ENCODE data around the gene CSGALNACT2. TPM values are rescaled to one million over a fixed set of nuclear protein-coding genes. Genes with fewer than 3 reads are reported as not detected.

The CSGALNACT2 gene
- total RNA-seq, 2 donors from 2014 or later, result 35.9 to 45.1 TPM

- Histone ChIP-seq H3K4me3 (no peak overlapping the region), H3K36me3 (no peaks in the 10 kb centered on the region), H3K27ac (no peak overlapping the region), H3K4me1 (ENCODE audit: control insufficient read depth in 1 of 2, low read depth in 2 of 2) (no peaks in the 10 kb centered on the region), H3K27me3 (replicated peaks; ENCODE audit: insufficient read depth) (no peaks in the 10 kb centered on the region), H3K9me3 (no peaks in the 10 kb centered on the region)
- ATAC-seq (ENCODE audit: insufficient number of reproducible peaks, low FRiP score, low read depth) (no peak), DNase-seq (ENCODE audit: low spot score) (no peak)
- TF ChIP-seq CTCF (IDR thresholded peaks at IDR 0.05), result no peak
Measured at GRCh38 chr10:43119416-43120115, 18.7 kb upstream of the CSGALNACT2 start.

GRCh38 chr10:43120116-43120928 lies 17.9 kb upstream of the CSGALNACT2 start:
- H3K27me3 ChIP-seq (replicated peaks; ENCODE audit: insufficient read depth), result no peaks in the 10 kb centered on the region
- DNase-seq (ENCODE audit: low spot score), result no peak
- no peaks in the 10 kb centered on the region for H3K9me3 ChIP-seq
- no peaks in the 10 kb centered on the region for H3K4me1 ChIP-seq (ENCODE audit: control insufficient read depth in 1 of 2, low read depth in 2 of 2)
- peak overlapping the region in 1 of 2 donors; percentile 7 for H3K27ac ChIP-seq
- no peak for ATAC-seq (ENCODE audit: insufficient number of reproducible peaks, low FRiP score, low read depth)
- H3K4me3 ChIP-seq, result no peak overlapping the region
- no peak for TF ChIP-seq CTCF (IDR thresholded peaks at IDR 0.05)
- no peaks in the 10 kb centered on the region for H3K36me3 ChIP-seq

- H3K27me3 ChIP-seq (replicated peaks; ENCODE audit: insufficient read depth), result no peaks in the 10 kb centered on the region
- H3K4me3 ChIP-seq, result no peak overlapping the region
- H3K27ac ChIP-seq, result peak overlapping the region in 1 of 2 donors; percentile 7
- DNase-seq (ENCODE audit: low spot score), result no peak
- no peak for ATAC-seq (ENCODE audit: insufficient number of reproducible peaks, low FRiP score, low read depth)
- H3K36me3 ChIP-seq, result no peaks in the 10 kb centered on the region
- H3K4me1 ChIP-seq (ENCODE audit: control insufficient read depth in 1 of 2, low read depth in 2 of 2), result no peaks in the 10 kb centered on the region
- no peaks in the 10 kb centered on the region for H3K9me3 ChIP-seq
- TF ChIP-seq CTCF (IDR thresholded peaks at IDR 0.05), result no peak
Measured at GRCh38 chr10:43120929-43121314, 17.3 kb upstream of the CSGALNACT2 start.

GRCh38 chr10:43121444-43121843 lies 16.8 kb upstream of the CSGALNACT2 start:
- DNase-seq (ENCODE audit: low spot score) (no peak), ATAC-seq (ENCODE audit: insufficient number of reproducible peaks, low FRiP score, low read depth) (no peak)
- Histone ChIP-seq H3K9me3 (no peaks in the 10 kb centered on the region), H3K36me3 (no peaks in the 10 kb centered on the region), H3K27ac (no peak overlapping the region), H3K27me3 (replicated peaks; ENCODE audit: insufficient read depth) (no peaks in the 10 kb centered on the region), H3K4me3 (no peak overlapping the region), H3K4me1 (ENCODE audit: control insufficient read depth in 1 of 2, low read depth in 2 of 2) (no peaks in the 10 kb centered on the region)
- no peak for TF ChIP-seq CTCF (IDR thresholded peaks at IDR 0.05)

GRCh38 chr10:43122096-43122495 lies 16.1 kb upstream of the CSGALNACT2 start:
- ATAC-seq (ENCODE audit: insufficient number of reproducible peaks, low FRiP score, low read depth) (no peak), DNase-seq (ENCODE audit: low spot score) (no peak)
- Histone ChIP-seq H3K4me1 (ENCODE audit: control insufficient read depth in 1 of 2, low read depth in 2 of 2) (no peaks in the 10 kb centered on the region), H3K36me3 (no peaks in the 10 kb centered on the region), H3K27ac (no peak overlapping the region), H3K9me3 (no peaks in the 10 kb centered on the region), H3K4me3 (no peak overlapping the region), H3K27me3 (replicated peaks; ENCODE audit: insufficient read depth) (no peaks in the 10 kb centered on the region)
- no peak for TF ChIP-seq CTCF (IDR thresholded peaks at IDR 0.05)
